Measurements from ENCODE around the gene FERMT3.

FERMT3 gene

DNA sequence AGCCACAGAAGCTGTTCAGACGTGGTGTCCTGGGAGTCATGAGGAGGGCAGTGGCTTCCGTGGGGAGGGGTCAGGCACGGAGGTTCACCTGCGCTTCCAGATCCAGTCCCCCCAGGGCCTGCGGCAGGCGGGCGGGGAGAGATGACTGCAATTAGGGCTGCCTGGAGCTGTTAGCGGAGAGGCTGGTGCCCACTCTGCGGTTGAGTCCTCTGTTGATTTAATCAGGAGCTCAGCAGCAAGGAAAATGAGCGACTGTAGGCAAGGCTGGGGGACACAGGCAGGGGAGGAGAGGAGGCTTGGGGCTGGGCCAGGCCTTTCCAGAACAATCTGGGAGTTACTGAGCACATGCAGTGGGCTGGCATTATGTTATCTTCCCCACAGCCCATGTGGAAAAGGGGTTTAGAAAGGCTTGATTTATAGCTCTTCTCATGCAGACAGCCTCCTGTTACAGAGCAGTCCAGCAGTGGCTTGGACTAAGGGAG is 57.9 kb downstream of the FERMT3 start:
- H3K79me2 ChIP-seq (ENCODE audit: insufficient read depth, low read length), result peaks cover 12% of the 10 kb centered on the region
- no peak for ATAC-seq (ENCODE audit: insufficient read depth, low read depth)
- H3K4me3 ChIP-seq (ENCODE audit: low read depth in 1 of 2, low read length in 2 of 2), result no peak overlapping the region
- H3K36me3 ChIP-seq (ENCODE audit: insufficient read depth, low read length), result peaks cover 34% of the 10 kb centered on the region
- no peak overlapping the region for H2AFZ ChIP-seq (ENCODE audit: low read depth, low read length)
- no peaks in the 10 kb centered on the region for H3K27me3 ChIP-seq (ENCODE audit: insufficient read depth, low read length, poor library complexity)
- no peak for TF ChIP-seq EZH2 (IDR thresholded peaks at IDR 0.05; ENCODE audit: borderline replicate concordance, low read depth, low read length, severe bottlenecking)
- TF ChIP-seq, protein P1, sequence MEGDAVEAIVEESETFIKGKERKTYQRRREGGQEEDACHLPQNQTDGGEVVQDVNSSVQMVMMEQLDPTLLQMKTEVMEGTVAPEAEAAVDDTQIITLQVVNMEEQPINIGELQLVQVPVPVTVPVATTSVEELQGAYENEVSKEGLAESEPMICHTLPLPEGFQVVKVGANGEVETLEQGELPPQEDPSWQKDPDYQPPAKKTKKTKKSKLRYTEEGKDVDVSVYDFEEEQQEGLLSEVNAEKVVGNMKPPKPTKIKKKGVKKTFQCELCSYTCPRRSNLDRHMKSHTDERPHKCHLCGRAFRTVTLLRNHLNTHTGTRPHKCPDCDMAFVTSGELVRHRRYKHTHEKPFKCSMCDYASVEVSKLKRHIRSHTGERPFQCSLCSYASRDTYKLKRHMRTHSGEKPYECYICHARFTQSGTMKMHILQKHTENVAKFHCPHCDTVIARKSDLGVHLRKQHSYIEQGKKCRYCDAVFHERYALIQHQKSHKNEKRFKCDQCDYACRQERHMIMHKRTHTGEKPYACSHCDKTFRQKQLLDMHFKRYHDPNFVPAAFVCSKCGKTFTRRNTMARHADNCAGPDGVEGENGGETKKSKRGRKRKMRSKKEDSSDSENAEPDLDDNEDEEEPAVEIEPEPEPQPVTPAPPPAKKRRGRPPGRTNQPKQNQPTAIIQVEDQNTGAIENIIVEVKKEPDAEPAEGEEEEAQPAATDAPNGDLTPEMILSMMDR (IDR thresholded peaks at IDR 0.05; ENCODE audit: borderline replicate concordance, extremely low read depth, low read length, poor library complexity, severe bottlenecking), result no peak
- peaks cover 14% of the 10 kb centered on the region for H3K4me1 ChIP-seq (ENCODE audit: insufficient read depth, low read length)
- H3K9ac ChIP-seq (ENCODE audit: low read depth, low read length), result no peak overlapping the region
- H3K9me3 ChIP-seq (ENCODE audit: insufficient read depth, low read length, severe bottlenecking), result no peaks in the 10 kb centered on the region
- H4K20me1 ChIP-seq (ENCODE audit: insufficient read depth, low read length), result no peaks in the 10 kb centered on the region
- H3K4me2 ChIP-seq (ENCODE audit: insufficient read depth, low read length), result no peak overlapping the region
- no peak overlapping the region for H3K27ac ChIP-seq (ENCODE audit: low read length)
- no peak for DNase-seq

DNA sequence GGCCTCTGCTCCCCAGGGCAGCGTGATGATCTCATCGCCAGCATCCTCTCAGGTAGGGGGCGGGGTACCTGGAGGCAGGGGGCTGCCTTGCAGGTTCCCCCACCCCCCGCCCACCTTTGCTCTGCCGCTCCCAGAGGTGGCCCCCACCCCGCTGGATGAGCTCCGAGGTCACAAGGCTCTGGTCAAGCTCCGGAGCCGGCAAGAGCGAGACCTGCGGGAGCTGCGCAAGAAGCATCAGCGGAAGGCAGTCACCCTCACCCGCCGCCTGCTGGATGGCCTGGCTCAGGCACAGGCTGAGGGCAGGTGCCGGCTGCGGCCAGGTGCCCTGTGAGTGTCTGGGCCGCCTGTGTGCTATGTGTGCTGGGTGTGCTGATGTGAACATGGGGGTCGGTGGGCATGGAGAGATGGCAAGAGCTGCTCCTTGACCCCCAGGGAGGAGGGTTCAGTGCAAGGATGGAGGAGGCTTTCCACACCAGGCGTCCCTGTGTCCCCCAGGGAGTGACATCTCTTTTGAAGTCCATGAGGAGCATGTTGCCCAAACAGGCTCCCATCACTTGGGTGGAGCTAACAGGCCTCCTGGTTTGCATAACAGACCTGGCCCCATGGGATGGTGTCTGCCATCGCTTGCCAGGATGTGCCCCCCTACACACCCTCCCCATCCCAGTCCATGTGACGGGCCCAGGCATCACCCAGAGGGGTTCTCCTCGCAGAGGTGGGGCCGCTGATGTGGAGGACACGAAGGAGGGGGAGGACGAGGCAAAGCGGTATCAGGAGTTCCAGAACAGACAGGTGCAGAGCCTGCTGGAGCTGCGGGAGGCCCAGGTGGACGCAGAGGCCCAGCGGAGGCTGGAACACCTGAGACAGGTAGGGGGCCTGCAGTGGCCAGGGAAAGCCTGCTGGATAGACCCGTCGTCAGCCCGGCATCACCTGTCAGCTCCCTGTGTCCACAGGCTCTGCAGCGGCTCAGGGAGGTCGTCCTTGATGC is 58.9 kb downstream of the FERMT3 start:
- Histone ChIP-seq H3K4me1 (ENCODE audit: insufficient read depth, low read length) (peaks cover 16% of the 10 kb centered on the region), H3K27me3 (ENCODE audit: insufficient read depth, low read length, poor library complexity) (no peaks in the 10 kb centered on the region), H3K27ac (ENCODE audit: low read length) (no peak overlapping the region), H2AFZ (ENCODE audit: low read depth, low read length) (no peak overlapping the region), H3K79me2 (ENCODE audit: insufficient read depth, low read length) (peaks cover 12% of the 10 kb centered on the region), H3K36me3 (ENCODE audit: insufficient read depth, low read length) (peaks cover 27% of the 10 kb centered on the region; the same call in 1 of the 2 replicates), H4K20me1 (ENCODE audit: insufficient read depth, low read length) (no peaks in the 10 kb centered on the region), H3K4me3 (ENCODE audit: low read depth in 1 of 2, low read length in 2 of 2) (no peak overlapping the region), H3K9me3 (ENCODE audit: insufficient read depth, low read length, severe bottlenecking) (no peaks in the 10 kb centered on the region), H3K4me2 (ENCODE audit: insufficient read depth, low read length) (no peak overlapping the region), H3K9ac (ENCODE audit: low read depth, low read length) (no peak overlapping the region; the same call in 1 of the 2 replicates)
- no peak for TF ChIP-seq EZH2 (IDR thresholded peaks at IDR 0.05; ENCODE audit: borderline replicate concordance, low read depth, low read length, severe bottlenecking)
- TF ChIP-seq, protein P1 (IDR thresholded peaks at IDR 0.05; ENCODE audit: borderline replicate concordance, extremely low read depth, low read length, poor library complexity, severe bottlenecking), result no peak
- DNase-seq, result no peak
- ATAC-seq (ENCODE audit: insufficient read depth, low read depth), result no peak

DNA sequence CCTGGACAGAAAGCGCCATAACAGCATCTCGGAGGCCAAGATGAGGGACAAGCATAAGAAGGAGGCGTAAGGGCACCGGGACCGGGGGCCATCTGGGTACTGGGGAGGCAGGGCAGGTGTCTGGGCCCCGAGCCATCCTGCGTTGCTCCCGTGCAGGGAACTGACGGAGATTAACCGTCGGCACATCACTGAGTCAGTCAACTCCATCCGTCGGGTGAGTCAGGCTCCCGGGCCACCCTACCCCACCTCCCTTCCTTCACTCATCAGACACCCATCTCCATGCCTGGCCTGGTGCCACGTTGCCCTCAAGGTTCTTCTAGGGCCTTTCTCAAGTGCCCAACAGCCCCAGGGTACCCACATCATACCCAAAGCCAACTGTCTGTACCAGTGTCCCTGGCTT is 59.8 kb downstream of the FERMT3 start:
- TF ChIP-seq, protein P1 (IDR thresholded peaks at IDR 0.05; ENCODE audit: borderline replicate concordance, extremely low read depth, low read length, poor library complexity, severe bottlenecking), result no peak
- TF ChIP-seq EZH2 (IDR thresholded peaks at IDR 0.05; ENCODE audit: borderline replicate concordance, low read depth, low read length, severe bottlenecking), result no peak
- Histone ChIP-seq H3K27me3 (ENCODE audit: insufficient read depth, low read length, poor library complexity) (no peaks in the 10 kb centered on the region), H3K9me3 (ENCODE audit: insufficient read depth, low read length, severe bottlenecking) (no peaks in the 10 kb centered on the region), H2AFZ (ENCODE audit: low read depth, low read length) (no peak overlapping the region), H3K4me2 (ENCODE audit: insufficient read depth, low read length) (no peak overlapping the region), H3K79me2 (ENCODE audit: insufficient read depth, low read length) (peaks cover 13% of the 10 kb centered on the region), H3K27ac (ENCODE audit: low read length) (no peak overlapping the region), H3K9ac (ENCODE audit: low read depth, low read length) (no peak overlapping the region; the same call in 1 of the 2 replicates), H3K4me3 (ENCODE audit: low read depth in 1 of 2, low read length in 2 of 2) (no peak overlapping the region), H3K4me1 (ENCODE audit: insufficient read depth, low read length) (peaks cover 23% of the 10 kb centered on the region), H3K36me3 (ENCODE audit: insufficient read depth, low read length) (peaks cover 27% of the 10 kb centered on the region; the same call in 1 of the 2 replicates), H4K20me1 (ENCODE audit: insufficient read depth, low read length) (no peaks in the 10 kb centered on the region)
- DNase-seq (no peak), ATAC-seq (ENCODE audit: insufficient read depth, low read depth) (no peak)
